Keratinocyte (primary cell): ENCODE results near the gene FAM20C. TPM values are rescaled to one million over a fixed set of nuclear protein-coding genes. Genes with fewer than 3 reads are reported as not detected.
A peak's percentile ranks its signal among the peaks of the same experiment; 100 is the strongest.

ENCODE experiments used
- DNase-seq: peaks from one replicate; pipeline ENCODE4 v3.0.0-alpha.2; 2011; ENCODE audit warnings: low read depth, missing footprints, low spot score
- FAIRE-seq: peaks from 2 replicates; lab custom pipeline; 2011; peaks lifted over from hg19 to GRCh38; lab: Jason Lieb, UNC
- H2AFZ ChIP-seq: 2 replicates; pipeline ENCODE4 v1.6.0; 2012; ENCODE audit warnings: low read length, control low read depth, inconsistent platforms; ENCODE audit not compliant: control insufficient read depth
- H3K27ac ChIP-seq: 2 replicates; pipeline ENCODE4 v1.5.1; 2011; ENCODE audit warnings: low read length; ENCODE audit not compliant: control insufficient read depth, insufficient read depth
- H3K27me3 ChIP-seq: 3 replicates; pipeline ENCODE4 v1.6.0; 2011; ENCODE audit warnings: low read length; ENCODE audit not compliant: control insufficient read depth, insufficient read depth; ENCODE audit errors: extremely low read depth
- H3K36me3 ChIP-seq, 2 experiments: 2 replicates in 1 of 2; 3 replicates in 1 of 2; pipeline ENCODE4 v1.5.1; 2011; ENCODE audit warnings: low read length in 2 of 2, mild to moderate bottlenecking in 1 of 2; ENCODE audit not compliant: control insufficient read depth in 2 of 2, insufficient read depth in 2 of 2; ENCODE audit errors: extremely low read depth in 1 of 2
- H3K4me1 ChIP-seq: 3 replicates; pipeline ENCODE4 v1.5.1; 2011; ENCODE audit warnings: low read length; ENCODE audit not compliant: control insufficient read depth, insufficient read depth; ENCODE audit errors: extremely low read depth
- H3K4me2 ChIP-seq: 3 replicates; pipeline ENCODE4 v1.6.0; 2011; ENCODE audit warnings: low read depth, low read length; ENCODE audit not compliant: control insufficient read depth, insufficient read depth; ENCODE audit errors: extremely low read depth
- H3K4me3 ChIP-seq, 3 experiments: fragments of 200-600 bp in 1 of 3; sonication (generic) in 1 of 3; 2 replicates in 2 of 3; 3 replicates in 1 of 3; pipeline ENCODE4 v1.5.1; 2011 to 2016; ENCODE audit warnings: low read length in 3 of 3, mild to moderate bottlenecking in 3 of 3, control low read depth in 2 of 3, inconsistent platforms in 1 of 3, low read depth in 1 of 3, mixed read lengths in 1 of 3, mixed run types in 1 of 3, moderate library complexity in 1 of 3; ENCODE audit not compliant: control insufficient read depth in 2 of 3, insufficient read depth in 2 of 3; ENCODE audit errors: extremely low read depth in 1 of 3
- H3K79me2 ChIP-seq: 2 replicates; pipeline ENCODE4 v1.6.0; 2012; ENCODE audit warnings: low read length; ENCODE audit not compliant: control insufficient read depth, insufficient read depth
- H3K9ac ChIP-seq: 3 replicates; pipeline ENCODE4 v1.6.0; 2011; ENCODE audit warnings: low read length; ENCODE audit not compliant: control insufficient read depth, insufficient read depth; ENCODE audit errors: extremely low read depth
- H3K9me1 ChIP-seq: 3 replicates; pipeline ENCODE4 v1.6.0; 2011; ENCODE audit warnings: low read length; ENCODE audit not compliant: control insufficient read depth, insufficient read depth; ENCODE audit errors: extremely low read depth
- H3K9me3 ChIP-seq: 2 replicates; pipeline ENCODE4 v1.5.1; 2012; ENCODE audit warnings: low read depth, low read length; ENCODE audit not compliant: control insufficient read depth
- H4K20me1 ChIP-seq: 3 replicates; pipeline ENCODE4 v1.6.0; 2011; ENCODE audit warnings: low read length; ENCODE audit not compliant: control insufficient read depth, insufficient read depth; ENCODE audit errors: extremely low read depth
- CTCF ChIP-seq, 3 experiments: IDR thresholded peaks in 1 of 3; conservative IDR thresholded peaks in 1 of 3; optimal IDR thresholded peaks in 1 of 3; 2 replicates in 2 of 3; 3 replicates in 1 of 3; pipeline versions ENCODE3 to v1.5.1; 2011; ENCODE audit warnings: low read length in 3 of 3, mild to moderate bottlenecking in 3 of 3, moderate library complexity in 2 of 3, control low read depth in 1 of 3, inconsistent platforms in 1 of 3; ENCODE audit not compliant: insufficient read depth in 2 of 3; ENCODE audit errors: extremely low read depth in 1 of 3
- EZH2 ChIP-seq: IDR thresholded peaks from one replicate; pipeline ENCODE4 v1.6.1; 2012; ENCODE audit warnings: inconsistent platforms, mild to moderate bottlenecking, low read length, moderate library complexity
- dilution Hi-C: fragments of 300-500 bp; cut with MboI; formaldehyde crosslinking; loops from one replicate; pipeline ENCODE4 v1.7.0; 2020; ENCODE audit warnings: low sequenced_read_pairs; ENCODE audit not compliant: extremely low pct_ligation_motif_present
- polyA plus RNA-seq, 5 experiments: library from polyadenylated mRNA; depleted of rRNA in 3 of 5; stranded (reverse) in 3 of 5; stranded (forward) in 1 of 5; unstranded in 1 of 5; fragments of >200 nt; gene quantifications; 1 replicate in 1 of 5; 2 replicates in 3 of 5; 3 replicates in 1 of 5; pipeline versions ENCODE4 v1.2.1 to v1.2.3, GENCODE V29; 2011 to 2012; ENCODE audit warnings: missing spikeins in 2 of 5, low read depth in 1 of 5, low replicate concordance in 1 of 5

The FAM20C gene
- polyA plus RNA-seq, 1 donor (not counting 4 experiments of a cell fraction or from before 2014, with no cell fraction given) = 3.8 TPM

GRCh38 chr7:214410-215212 is 22.2 kb downstream of the FAM20C start:
- no peak overlapping the region for H2AFZ ChIP-seq
- H3K36me3 ChIP-seq = peaks cover 4 to 6% of the 10 kb centered on the region in 2 experiments
- no peaks in the 10 kb centered on the region for H3K27me3 ChIP-seq
- no peak overlapping the region for H3K4me3 ChIP-seq
- FAIRE-seq (peak; percentile 34), DNase-seq (no peak)
- dilution Hi-C loops = no loop called here
- no peaks in the 10 kb centered on the region for H4K20me1 ChIP-seq
- peaks cover 6% of the 10 kb centered on the region for H3K4me1 ChIP-seq
- no peaks in the 10 kb centered on the region for H3K9me1 ChIP-seq
- no peak overlapping the region for H3K9ac ChIP-seq
- H3K4me2 ChIP-seq = no peak overlapping the region
- no peaks in the 10 kb centered on the region for H3K79me2 ChIP-seq
- H3K9me3 ChIP-seq = no peaks in the 10 kb centered on the region
- TF ChIP-seq EZH2 = no peak
- no peak for TF ChIP-seq CTCF (optimal IDR thresholded peaks at IDR 0.05 in 1 of 3, IDR thresholded peaks at IDR 0.05 in 1 of 3, conservative IDR thresholded peaks at IDR 0.05 in 1 of 3; ENCODE audit: extremely low read depth in 1 of 3, insufficient read depth in 2 of 3, low read length in 3 of 3)
- H3K27ac ChIP-seq = no peak overlapping the region

DNA sequence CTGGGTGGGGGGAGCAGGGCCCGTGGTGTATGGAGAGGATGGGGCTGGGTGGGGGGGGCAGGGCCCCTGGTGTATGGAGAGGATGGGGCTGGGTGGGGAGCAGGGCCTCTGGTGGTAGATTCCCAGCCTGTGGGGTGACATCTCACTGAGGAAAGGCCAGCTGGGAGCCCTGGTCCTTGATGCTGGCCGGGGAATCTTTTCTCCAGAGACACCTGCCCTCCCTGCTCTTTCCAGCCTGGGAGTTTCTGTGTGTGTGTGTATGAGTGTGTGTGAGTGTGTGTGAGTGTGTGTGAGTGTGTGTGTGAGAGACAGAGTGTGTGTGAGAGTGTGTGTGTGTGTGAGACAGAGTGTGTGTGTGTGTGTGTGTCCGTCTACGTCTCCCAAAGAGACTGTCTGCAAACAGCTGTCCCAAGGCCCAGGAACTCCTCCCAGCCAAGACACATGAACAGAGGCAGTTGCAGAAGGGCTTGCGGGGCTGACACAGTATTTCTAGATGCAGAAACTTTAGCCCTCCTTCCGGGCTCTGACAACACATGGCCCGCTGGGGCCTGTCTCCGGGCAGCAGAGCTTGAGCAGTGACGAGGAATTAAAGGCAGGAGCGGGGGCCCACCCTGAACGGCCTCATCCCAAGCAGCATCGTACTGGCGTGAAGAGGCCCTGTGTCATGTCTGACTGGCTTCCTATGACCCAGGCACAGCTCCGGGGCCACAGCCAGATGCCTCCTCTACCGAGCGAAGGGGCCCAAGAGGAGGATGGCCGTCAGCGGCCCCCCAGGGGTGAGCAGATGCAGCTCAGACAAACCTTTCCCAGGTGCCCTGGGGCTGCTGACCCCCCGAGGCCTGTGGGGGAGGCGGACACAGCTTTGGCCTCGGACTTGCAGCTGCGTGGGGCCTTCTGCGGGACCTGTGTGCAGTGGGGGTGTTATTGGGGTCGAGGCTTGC is 24.3 kb downstream of the FAM20C start:
- no peak overlapping the region for H3K4me3 ChIP-seq
- TF ChIP-seq EZH2 (no peak), CTCF (optimal IDR thresholded peaks at IDR 0.05 in 1 of 3, IDR thresholded peaks at IDR 0.05 in 1 of 3, conservative IDR thresholded peaks at IDR 0.05 in 1 of 3; ENCODE audit: extremely low read depth in 1 of 3, insufficient read depth in 2 of 3, low read length in 3 of 3) (no peak)
- no peak overlapping the region for H2AFZ ChIP-seq
- no peaks in the 10 kb centered on the region for H3K27me3 ChIP-seq
- DNase-seq = no peak
- no peaks in the 10 kb centered on the region for H4K20me1 ChIP-seq
- H3K4me2 ChIP-seq = no peak overlapping the region
- no peak overlapping the region for H3K9ac ChIP-seq
- no peaks in the 10 kb centered on the region for H3K9me3 ChIP-seq
- H3K27ac ChIP-seq = no peak overlapping the region
- H3K4me1 ChIP-seq = peaks cover 6% of the 10 kb centered on the region
- FAIRE-seq = no peak
- peaks cover 2 to 4% of the 10 kb centered on the region in 2 experiments for H3K36me3 ChIP-seq
- H3K79me2 ChIP-seq = no peaks in the 10 kb centered on the region
- dilution Hi-C loops = no loop called here
- H3K9me1 ChIP-seq = no peaks in the 10 kb centered on the region
